IMR-90 (cell line): Measurements from ENCODE around the gene PGGHG. TPM values are rescaled to one million over a fixed set of nuclear protein-coding genes. Genes with fewer than 3 reads are reported as not detected.

Source experiments
- ATAC-seq: fragments of 200-7000 bp; cut with Tn5 transposase; 2 replicates; pipeline ENCODE4 v1.9.1; 2020; ENCODE audit warnings: low read depth, mild to moderate bottlenecking, moderate library complexity
- BruUV-seq: library from RNA; stranded (reverse); fragments of 400-500 nt; replicated peaks from 2 replicates; lab custom pipeline; 2021; lab: Mats Ljungman, UMichigan
- CTCF ChIA-PET: fragments of 300-600 bp; formaldehyde crosslinking; extraction: SDS; loops from one replicate; lab custom pipeline; 2021; ENCODE audit warnings: antibody characterized with exemption; lab: Yijun Ruan, JAX
- POLR2A ChIA-PET: fragments of 300-600 bp; sonication (Branson Sonifier 250); formaldehyde crosslinking; loops from one replicate; lab custom pipeline; 2022; ENCODE audit warnings: antibody characterized with exemption; ENCODE audit not compliant: unreplicated experiment; lab: Charles Lee
- DNase-seq: peaks from one replicate; pipeline ENCODE4 v3.0.0; 2013
- H2AFZ ChIP-seq: replicated peaks from 2 replicates; pipeline ENCODE3; 2013; ENCODE audit warnings: low read length, mild to moderate bottlenecking; ENCODE audit not compliant: poor library complexity
- H2AK5ac ChIP-seq: 2 replicates; pipeline ENCODE4 v1.6.1; 2013; ENCODE audit warnings: low read depth, low read length, inconsistent platforms
- H2AK9ac ChIP-seq: replicated peaks from 2 replicates; pipeline ENCODE3; 2013; ENCODE audit warnings: mild to moderate bottlenecking, low read depth, low read length, moderate library complexity; ENCODE audit not compliant: poor library complexity
- H2BK120ac ChIP-seq: 2 replicates; pipeline ENCODE4 v1.6.1; 2013; ENCODE audit warnings: low read depth, low read length, inconsistent platforms
- H2BK15ac ChIP-seq: 3 replicates; pipeline ENCODE4 v1.6.1; 2013; ENCODE audit warnings: low read depth, low read length, inconsistent platforms
- H2BK20ac ChIP-seq: 2 replicates; pipeline ENCODE4 v1.6.1; 2013; ENCODE audit warnings: low read depth, mild to moderate bottlenecking, inconsistent platforms, low read length, moderate library complexity
- H2BK5ac ChIP-seq: 2 replicates; pipeline ENCODE4 v1.6.1; 2013; ENCODE audit warnings: mild to moderate bottlenecking, low read depth, low read length, inconsistent platforms; ENCODE audit not compliant: poor library complexity, severe bottlenecking
- H3K14ac ChIP-seq: replicated peaks from 2 replicates; pipeline ENCODE4 v1.6.1; 2013; ENCODE audit warnings: low read depth, low read length, inconsistent platforms
- H3K18ac ChIP-seq: 2 replicates; pipeline ENCODE4 v1.6.1; 2013; ENCODE audit warnings: low read depth, low read length, control low read depth
- H3K23ac ChIP-seq: 2 replicates; pipeline ENCODE4 v1.6.1; 2013; ENCODE audit warnings: low read depth, low read length, inconsistent platforms
- H3K27ac ChIP-seq: 2 replicates; pipeline ENCODE4 v1.5.1; 2013; ENCODE audit warnings: mild to moderate bottlenecking, control low read depth, low read length; ENCODE audit not compliant: insufficient read depth
- H3K27me3 ChIP-seq: 2 replicates; pipeline ENCODE4 v1.6.1; 2013; ENCODE audit warnings: low read length; ENCODE audit not compliant: control insufficient read depth, insufficient read depth
- H3K36me3 ChIP-seq: 2 replicates; pipeline ENCODE4 v1.6.1; 2013; ENCODE audit warnings: low read length, mixed read lengths; ENCODE audit not compliant: control insufficient read depth, insufficient read depth
- H3K4ac ChIP-seq: 2 replicates; pipeline ENCODE4 v1.6.1; 2013; ENCODE audit warnings: low read depth, low read length, inconsistent platforms
- H3K4me1 ChIP-seq: 2 replicates; pipeline ENCODE4 v1.6.1; 2013; ENCODE audit warnings: low read length, mixed read lengths; ENCODE audit not compliant: control insufficient read depth, insufficient read depth
- H3K4me2 ChIP-seq: 2 replicates; pipeline ENCODE4 v1.6.1; 2013; ENCODE audit warnings: low read depth, mild to moderate bottlenecking, control low read depth, low read length, moderate library complexity
- H3K4me3 ChIP-seq: 2 replicates; pipeline ENCODE4 v1.5.1; 2013; ENCODE audit warnings: low read depth, mild to moderate bottlenecking, control low read depth, low read length, moderate library complexity; ENCODE audit not compliant: insufficient read depth
- H3K56ac ChIP-seq: 2 replicates; pipeline ENCODE4 v1.6.1; 2013; ENCODE audit warnings: low read length, inconsistent platforms; ENCODE audit not compliant: insufficient read depth; ENCODE audit errors: extremely low read depth
- H3K79me1 ChIP-seq, 2 experiments: 2 replicates each; pipeline ENCODE4 v1.6.1; 2013; ENCODE audit warnings: low read length in 2 of 2, inconsistent platforms in 1 of 2, low read depth in 1 of 2
- H3K9ac ChIP-seq: 2 replicates; pipeline ENCODE4 v1.6.1; 2013; ENCODE audit warnings: low read depth, low read length, control low read depth
- H3K9me1 ChIP-seq: 2 replicates; pipeline ENCODE4 v1.6.1; 2013; ENCODE audit warnings: low read length, inconsistent platforms; ENCODE audit not compliant: insufficient read depth
- H3K9me3 ChIP-seq: 2 replicates; pipeline ENCODE4 v1.6.1; 2013; ENCODE audit warnings: low read length; ENCODE audit not compliant: control insufficient read depth, insufficient read depth
- H4K20me1 ChIP-seq: 2 replicates; pipeline ENCODE4 v1.6.1; 2013; ENCODE audit warnings: low read length, inconsistent platforms; ENCODE audit not compliant: insufficient read depth
- H4K5ac ChIP-seq: 2 replicates; pipeline ENCODE4 v1.6.1; 2013; ENCODE audit warnings: mild to moderate bottlenecking, low read depth, low read length, control low read depth
- H4K8ac ChIP-seq, 2 experiments: 2 replicates each; pipeline ENCODE4 v1.6.1; 2013; ENCODE audit warnings: low read depth in 2 of 2, low read length in 2 of 2, control low read depth in 1 of 2, inconsistent platforms in 1 of 2
- H4K91ac ChIP-seq: 2 replicates; pipeline ENCODE4 v1.6.1; 2013; ENCODE audit warnings: low read depth, low read length, inconsistent platforms; ENCODE audit not compliant: insufficient read depth
- WGBS, 2 experiments: methylation state at CpG; one replicate each; pipeline versions ENCODE4 v1.1.5 to v1.1.7; 2013; ENCODE audit warnings: missing lambda C conversion rate in 2 of 2; ENCODE audit not compliant: insufficient read length in 1 of 2; ENCODE audit errors: extremely low coverage in 2 of 2; 5-methylcytosine and 5-hydroxymethylcytosine counted together
- dilution Hi-C: fragments of 300-500 bp; cut with HindIII; formaldehyde crosslinking; loops from one replicate; pipeline ENCODE4 v1.14.3; 2018; ENCODE audit warnings: low sequenced_read_pairs; ENCODE audit not compliant: unreplicated experiment
- in situ Hi-C: fragments of 300-500 bp; cut with MboI; formaldehyde crosslinking; loops from 3 replicates; pipeline ENCODE4 v1.14.3; 2019; ENCODE audit warnings: low sequenced_read_pairs, inconsistent platforms, mixed read lengths
- intact Hi-C: fragments of 100-400 bp; cut with micrococcal nuclease; formaldehyde crosslinking; loops from 2 replicates; pipeline ENCODE4 v1.10.0; 2022
- polyA plus RNA-seq, 3 experiments: library from polyadenylated mRNA; depleted of rRNA; stranded (reverse); fragments of >200 nt; gene quantifications; 2 replicates each; pipeline ENCODE4 v1.2.3, GENCODE V29; 2012; ENCODE audit warnings: low replicate concordance in 1 of 3
- total RNA-seq: library from RNA; depleted of rRNA; stranded (reverse); fragments of >200 nt; gene quantifications from 2 replicates; pipeline ENCODE4 v1.2.3, GENCODE V29; 2012
- TF ChIP-seq, protein P1 (sequence below): conservative IDR thresholded peaks from 2 replicates; pipeline ENCODE4 v1.5.1; 2012; ENCODE audit warnings: mild to moderate bottlenecking, low read depth, low read length, improper control_type of control experiment

The PGGHG gene
- total and polyA plus RNA-seq, 2 of the 4 experiments (the other 2 are of a cell fraction) = 1.8 to 17.0 TPM

DNA sequence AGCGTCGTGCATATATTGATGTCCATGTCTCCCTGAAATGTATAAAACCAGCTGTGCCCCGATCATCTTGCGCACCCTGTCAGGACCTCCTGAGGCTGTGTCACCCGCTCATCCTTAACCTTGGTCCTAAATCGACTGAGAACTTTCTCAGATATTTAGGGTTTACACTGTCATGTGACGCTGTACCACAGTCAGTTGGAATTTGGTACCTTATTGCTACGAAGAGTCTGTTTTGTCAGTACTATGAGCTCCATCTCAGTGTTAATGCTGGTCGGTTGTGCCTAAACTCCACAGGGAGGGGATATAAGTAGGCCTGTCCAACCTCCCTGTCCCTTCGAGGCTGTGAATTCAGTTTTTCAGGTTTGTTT is 16.9 kb downstream of the PGGHG start:
- H2BK15ac ChIP-seq = peak overlapping the region; percentile 81; the same call in 1 of the 3 replicates
- H3K79me1 ChIP-seq = peaks cover 0 to 6% of the 10 kb centered on the region in 2 experiments; a peak in 2 of 4 replicates
- H3K27ac ChIP-seq = no peak overlapping the region
- H3K9ac ChIP-seq = no peak overlapping the region
- ATAC-seq (no peak), DNase-seq (no peak)
- no peak overlapping the region for H3K18ac ChIP-seq
- no peak overlapping the region for H2BK5ac ChIP-seq
- peak overlapping the region; percentile 72 for H2BK120ac ChIP-seq
- WGBS, 2 experiments = 80% methylated on average over 5 of the region's 10 CpGs; no CpG with 5 or more reads in 1 of the 2 experiments
- peak overlapping the region; percentile 60 for H3K4ac ChIP-seq
- no peak overlapping the region for H2AK9ac ChIP-seq
- H3K23ac ChIP-seq = no peak overlapping the region
- H4K91ac ChIP-seq = peak overlapping the region; percentile 53
- CTCF ChIA-PET = interaction anchor here (0.9 to 1.1 kb wide), 2 partner anchors 54 to 64 kb away, joined by 3 read pairs; no protein-coding TSS in a partner anchor
- no peaks in the 10 kb centered on the region for H4K20me1 ChIP-seq
- H3K9me1 ChIP-seq = 0 out of 2 replicates have a peak, but pooled peaks cover 2% of the 10 kb centered on the region
- peak overlapping the region in 1 of 2 experiments; percentile 17; a peak in 1 of 4 replicates for H4K8ac ChIP-seq
- H3K36me3 ChIP-seq = peaks cover 2% of the 10 kb centered on the region; the same call in 1 of the 2 replicates
- POLR2A ChIA-PET = interaction anchor here (0.6 kb wide), 1 partner anchor 43 kb away, joined by 3 read pairs; no protein-coding TSS in a partner anchor
- H3K27me3 ChIP-seq = no peaks in the 10 kb centered on the region
- 0 out of 2 replicates have a peak overlapping the region, but pooled peaks have one; percentile 5 for H3K56ac ChIP-seq
- dilution Hi-C loops = no loop called here
- no peak overlapping the region for H3K4me3 ChIP-seq
- no peak overlapping the region for H3K4me2 ChIP-seq
- H3K14ac ChIP-seq = no peak overlapping the region
- H2AFZ ChIP-seq = peak overlapping the region; percentile 56
- H3K4me1 ChIP-seq = peaks cover 4% of the 10 kb centered on the region
- in situ Hi-C loops = loop anchor here (10.0 kb wide), 2 partner anchors 49 to 149 kb away; partner anchors contain the start of gene PTDSS2
- no peak overlapping the region; the same call in 1 of the 2 replicates for H4K5ac ChIP-seq
- H3K9me3 ChIP-seq = no peaks in the 10 kb centered on the region
- TF ChIP-seq, protein P1, sequence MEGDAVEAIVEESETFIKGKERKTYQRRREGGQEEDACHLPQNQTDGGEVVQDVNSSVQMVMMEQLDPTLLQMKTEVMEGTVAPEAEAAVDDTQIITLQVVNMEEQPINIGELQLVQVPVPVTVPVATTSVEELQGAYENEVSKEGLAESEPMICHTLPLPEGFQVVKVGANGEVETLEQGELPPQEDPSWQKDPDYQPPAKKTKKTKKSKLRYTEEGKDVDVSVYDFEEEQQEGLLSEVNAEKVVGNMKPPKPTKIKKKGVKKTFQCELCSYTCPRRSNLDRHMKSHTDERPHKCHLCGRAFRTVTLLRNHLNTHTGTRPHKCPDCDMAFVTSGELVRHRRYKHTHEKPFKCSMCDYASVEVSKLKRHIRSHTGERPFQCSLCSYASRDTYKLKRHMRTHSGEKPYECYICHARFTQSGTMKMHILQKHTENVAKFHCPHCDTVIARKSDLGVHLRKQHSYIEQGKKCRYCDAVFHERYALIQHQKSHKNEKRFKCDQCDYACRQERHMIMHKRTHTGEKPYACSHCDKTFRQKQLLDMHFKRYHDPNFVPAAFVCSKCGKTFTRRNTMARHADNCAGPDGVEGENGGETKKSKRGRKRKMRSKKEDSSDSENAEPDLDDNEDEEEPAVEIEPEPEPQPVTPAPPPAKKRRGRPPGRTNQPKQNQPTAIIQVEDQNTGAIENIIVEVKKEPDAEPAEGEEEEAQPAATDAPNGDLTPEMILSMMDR = no peak
- H2AK5ac ChIP-seq = peak overlapping the region; percentile 78; the same call in 1 of the 2 replicates
- intact Hi-C loops = loop anchor here (2.0 to 5.0 kb wide), 2 partner anchors 99 to 143 kb away; partner anchors contain the start of genes BET1L and RIC8A
- H2BK20ac ChIP-seq = peak overlapping the region; percentile 53
- BruUV-seq = no TSS peak
